Uterus (tissue), 2 donors: Measurements from ENCODE around the gene PLXNA4.

Source experiments
- POLR2A ChIP-seq, 2 donors: fragments of 450-650 bp; IDR thresholded peaks; one replicate each; pipeline ENCODE4 v1.6.1; 2016; ENCODE audit warnings: antibody characterized with exemption in 2 of 2, mild to moderate bottlenecking in 1 of 2, moderate library complexity in 1 of 2
- TF ChIP-seq, protein P1 (sequence below), 4 experiments: fragments of 200-600 bp in 2 of 4; fragments of 450-650 bp in 2 of 4; sonication (generic) in 2 of 4; IDR thresholded peaks; one replicate each; pipeline ENCODE4 v1.5.1; 2016 to 2019; ENCODE audit warnings: antibody characterized with exemption in 4 of 4, mild to moderate bottlenecking in 2 of 4, moderate library complexity in 1 of 4

DNA sequence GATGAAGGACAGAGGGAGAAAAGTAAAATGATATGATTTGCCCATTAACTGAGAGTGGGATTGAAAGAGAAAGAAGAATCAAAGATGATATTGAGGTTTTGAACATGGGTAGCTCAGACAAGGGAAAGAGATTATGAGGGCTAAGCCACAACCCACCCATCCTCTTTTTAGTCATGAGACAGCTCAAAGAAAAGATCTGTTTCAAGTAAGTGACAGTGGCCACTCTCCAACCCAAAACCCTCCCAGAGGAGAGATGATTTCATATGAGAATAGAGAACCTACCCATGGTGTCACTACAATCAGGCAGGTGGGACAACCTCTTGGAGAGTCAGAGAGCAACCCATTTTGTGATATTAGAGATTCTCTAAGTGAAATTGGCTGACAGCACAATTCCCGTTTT lies 32.2 kb downstream of the PLXNA4 start:
- TF ChIP-seq, protein P1, sequence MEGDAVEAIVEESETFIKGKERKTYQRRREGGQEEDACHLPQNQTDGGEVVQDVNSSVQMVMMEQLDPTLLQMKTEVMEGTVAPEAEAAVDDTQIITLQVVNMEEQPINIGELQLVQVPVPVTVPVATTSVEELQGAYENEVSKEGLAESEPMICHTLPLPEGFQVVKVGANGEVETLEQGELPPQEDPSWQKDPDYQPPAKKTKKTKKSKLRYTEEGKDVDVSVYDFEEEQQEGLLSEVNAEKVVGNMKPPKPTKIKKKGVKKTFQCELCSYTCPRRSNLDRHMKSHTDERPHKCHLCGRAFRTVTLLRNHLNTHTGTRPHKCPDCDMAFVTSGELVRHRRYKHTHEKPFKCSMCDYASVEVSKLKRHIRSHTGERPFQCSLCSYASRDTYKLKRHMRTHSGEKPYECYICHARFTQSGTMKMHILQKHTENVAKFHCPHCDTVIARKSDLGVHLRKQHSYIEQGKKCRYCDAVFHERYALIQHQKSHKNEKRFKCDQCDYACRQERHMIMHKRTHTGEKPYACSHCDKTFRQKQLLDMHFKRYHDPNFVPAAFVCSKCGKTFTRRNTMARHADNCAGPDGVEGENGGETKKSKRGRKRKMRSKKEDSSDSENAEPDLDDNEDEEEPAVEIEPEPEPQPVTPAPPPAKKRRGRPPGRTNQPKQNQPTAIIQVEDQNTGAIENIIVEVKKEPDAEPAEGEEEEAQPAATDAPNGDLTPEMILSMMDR (IDR thresholded peaks at IDR 0.05): no peak
- no peak for TF ChIP-seq POLR2A (IDR thresholded peaks at IDR 0.05)
